ENCODE measurements around the gene MLXIP.

- TF ChIP-seq ZNF341 (tag by site-specific recombination; IDR thresholded peaks at IDR 0.05; ENCODE audit: low read depth) (no peak), YY1 (tag by site-specific recombination; IDR thresholded peaks at IDR 0.05) (no peak), ZNF292 (tag by site-specific recombination; IDR thresholded peaks at IDR 0.05; ENCODE audit: borderline replicate concordance, low read depth) (no peak), PBX3 (CRISPR knock-in tag; IDR thresholded peaks at IDR 0.05) (no peak), SP2 (tag by site-specific recombination; IDR thresholded peaks at IDR 0.05) (no peak), INSM2 (tag by site-specific recombination; IDR thresholded peaks at IDR 0.05) (no peak)
- TF ChIP-seq, protein P1, sequence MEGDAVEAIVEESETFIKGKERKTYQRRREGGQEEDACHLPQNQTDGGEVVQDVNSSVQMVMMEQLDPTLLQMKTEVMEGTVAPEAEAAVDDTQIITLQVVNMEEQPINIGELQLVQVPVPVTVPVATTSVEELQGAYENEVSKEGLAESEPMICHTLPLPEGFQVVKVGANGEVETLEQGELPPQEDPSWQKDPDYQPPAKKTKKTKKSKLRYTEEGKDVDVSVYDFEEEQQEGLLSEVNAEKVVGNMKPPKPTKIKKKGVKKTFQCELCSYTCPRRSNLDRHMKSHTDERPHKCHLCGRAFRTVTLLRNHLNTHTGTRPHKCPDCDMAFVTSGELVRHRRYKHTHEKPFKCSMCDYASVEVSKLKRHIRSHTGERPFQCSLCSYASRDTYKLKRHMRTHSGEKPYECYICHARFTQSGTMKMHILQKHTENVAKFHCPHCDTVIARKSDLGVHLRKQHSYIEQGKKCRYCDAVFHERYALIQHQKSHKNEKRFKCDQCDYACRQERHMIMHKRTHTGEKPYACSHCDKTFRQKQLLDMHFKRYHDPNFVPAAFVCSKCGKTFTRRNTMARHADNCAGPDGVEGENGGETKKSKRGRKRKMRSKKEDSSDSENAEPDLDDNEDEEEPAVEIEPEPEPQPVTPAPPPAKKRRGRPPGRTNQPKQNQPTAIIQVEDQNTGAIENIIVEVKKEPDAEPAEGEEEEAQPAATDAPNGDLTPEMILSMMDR (tag by site-specific recombination; IDR thresholded peaks at IDR 0.05) = no peak
- TF ChIP-seq, protein P2, sequence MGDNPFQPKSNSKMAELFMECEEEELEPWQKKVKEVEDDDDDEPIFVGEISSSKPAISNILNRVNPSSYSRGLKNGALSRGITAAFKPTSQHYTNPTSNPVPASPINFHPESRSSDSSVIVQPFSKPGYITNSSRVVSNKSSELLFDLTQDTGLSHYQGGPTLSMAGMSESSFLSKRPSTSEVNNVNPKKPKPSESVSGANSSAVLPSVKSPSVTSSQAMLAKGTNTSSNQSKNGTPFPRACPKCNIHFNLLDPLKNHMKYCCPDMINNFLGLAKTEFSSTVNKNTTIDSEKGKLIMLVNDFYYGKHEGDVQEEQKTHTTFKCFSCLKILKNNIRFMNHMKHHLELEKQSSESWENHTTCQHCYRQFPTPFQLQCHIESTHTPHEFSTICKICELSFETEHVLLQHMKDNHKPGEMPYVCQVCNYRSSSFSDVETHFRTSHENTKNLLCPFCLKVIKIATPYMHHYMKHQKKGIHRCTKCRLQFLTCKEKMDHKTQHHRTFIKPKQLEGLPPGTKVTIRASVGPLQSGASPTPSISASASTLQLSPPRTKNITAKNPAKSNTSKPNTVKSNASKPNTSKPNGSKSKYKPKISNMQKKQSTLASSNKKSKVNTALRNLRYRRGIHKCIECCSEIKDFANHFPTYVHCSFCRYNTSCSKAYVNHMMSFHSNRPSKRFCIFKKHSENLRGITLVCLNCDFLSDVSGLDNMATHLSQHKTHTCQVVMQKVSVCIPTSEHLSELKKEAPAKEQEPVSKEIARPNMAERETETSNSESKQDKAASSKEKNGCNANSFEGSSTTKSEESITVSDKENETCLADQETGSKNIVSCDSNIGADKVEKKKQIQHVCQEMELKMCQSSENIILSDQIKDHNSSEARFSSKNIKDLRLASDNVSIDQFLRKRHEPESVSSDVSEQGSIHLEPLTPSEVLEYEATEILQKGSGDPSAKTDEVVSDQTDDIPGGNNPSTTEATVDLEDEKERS (tag by site-specific recombination; IDR thresholded peaks at IDR 0.05) = no peak
Measured at GRCh38 chr12:122081083-122081696, 2.6 kb downstream of the MLXIP start.

Data from HEK293 (cell line).